Measurements from ENCODE around the gene TENM4. TPM values are rescaled to one million over a fixed set of nuclear protein-coding genes. Genes with fewer than 3 reads are reported as not detected.

TENM4 gene
- polyA plus RNA-seq, 1 donor from 2014 or later: 16.8 TPM

- H4K20me1 ChIP-seq (ENCODE audit: insufficient read depth): no peaks in the 10 kb centered on the region
- no peaks in the 10 kb centered on the region for H3F3A ChIP-seq (ENCODE audit: insufficient read depth, low read length, poor library complexity, severe bottlenecking)
- no peak overlapping the region for H3K9ac ChIP-seq (ENCODE audit: low read length)
- no peak overlapping the region for H3K4me3 ChIP-seq (ENCODE audit: low read length)
- H3K36me3 ChIP-seq (ENCODE audit: insufficient read depth, low read length): no peaks in the 10 kb centered on the region
- H3K27me3 ChIP-seq (ENCODE audit: insufficient read depth, low read depth, low read length): no peaks in the 10 kb centered on the region
- H3K4me2 ChIP-seq (ENCODE audit: low read length): no peak overlapping the region
- no peaks in the 10 kb centered on the region for H3K9me2 ChIP-seq (ENCODE audit: insufficient read depth, low read length)
- H3K79me2 ChIP-seq (replicated peaks; ENCODE audit: insufficient read depth, low read length): no peaks in the 10 kb centered on the region
- H3K9me3 ChIP-seq (ENCODE audit: low read length): no peaks in the 10 kb centered on the region
- no peak for TF ChIP-seq POLR2AphosphoS5 (IDR thresholded peaks at IDR 0.05)
- TF ChIP-seq CTCF (IDR thresholded peaks at IDR 0.05; ENCODE audit: poor library complexity, severe bottlenecking): no peak
- TF ChIP-seq REST (IDR thresholded peaks at IDR 0.05; ENCODE audit: borderline replicate concordance): no peak
- no peak for TF ChIP-seq RAD21 (conservative IDR thresholded peaks at IDR 0.05)
- no peak for TF ChIP-seq EP300 (conservative IDR thresholded peaks at IDR 0.05; ENCODE audit: poor library complexity, severe bottlenecking)
- no peak for TF ChIP-seq MXI1 (conservative IDR thresholded peaks at IDR 0.05; ENCODE audit: poor library complexity, severe bottlenecking)
- no peak for TF ChIP-seq SMC3 (conservative IDR thresholded peaks at IDR 0.05; ENCODE audit: poor library complexity)
- no peak for TF ChIP-seq TAF1 (IDR thresholded peaks at IDR 0.05; ENCODE audit: low read depth)
- no peak for TF ChIP-seq EZH2 (IDR thresholded peaks at IDR 0.05; ENCODE audit: borderline replicate concordance, insufficient read depth, low read length, poor library complexity, severe bottlenecking)
- H2AFZ ChIP-seq (ENCODE audit: low read depth, low read length): no peak overlapping the region
- H3K27ac ChIP-seq (ENCODE audit: low read length): no peak overlapping the region
Measured at GRCh38 chr11:79471071-79471844, 30.4 kb upstream of the TENM4 start.

- Histone ChIP-seq H2AFZ (ENCODE audit: low read depth, low read length) (no peak overlapping the region), H3F3A (ENCODE audit: insufficient read depth, low read length, poor library complexity, severe bottlenecking) (no peaks in the 10 kb centered on the region), H3K79me2 (replicated peaks; ENCODE audit: insufficient read depth, low read length) (no peaks in the 10 kb centered on the region), H3K36me3 (ENCODE audit: insufficient read depth, low read length) (no peaks in the 10 kb centered on the region), H3K9me2 (ENCODE audit: insufficient read depth, low read length) (no peaks in the 10 kb centered on the region), H3K27me3 (ENCODE audit: insufficient read depth, low read depth, low read length) (no peaks in the 10 kb centered on the region), H4K20me1 (ENCODE audit: insufficient read depth) (no peaks in the 10 kb centered on the region), H3K9me3 (ENCODE audit: low read length) (no peaks in the 10 kb centered on the region), H3K4me3 (ENCODE audit: low read length) (no peak overlapping the region), H3K4me2 (ENCODE audit: low read length) (no peak overlapping the region), H3K27ac (ENCODE audit: low read length) (no peak overlapping the region), H3K9ac (ENCODE audit: low read length) (no peak overlapping the region)
- no peak for TF ChIP-seq SMC3 (conservative IDR thresholded peaks at IDR 0.05; ENCODE audit: poor library complexity)
- no peak for TF ChIP-seq MXI1 (conservative IDR thresholded peaks at IDR 0.05; ENCODE audit: poor library complexity, severe bottlenecking)
- no peak for TF ChIP-seq EP300 (conservative IDR thresholded peaks at IDR 0.05; ENCODE audit: poor library complexity, severe bottlenecking)
- no peak for TF ChIP-seq RAD21 (conservative IDR thresholded peaks at IDR 0.05)
- TF ChIP-seq EZH2 (IDR thresholded peaks at IDR 0.05; ENCODE audit: borderline replicate concordance, insufficient read depth, low read length, poor library complexity, severe bottlenecking): no peak
- TF ChIP-seq POLR2AphosphoS5 (IDR thresholded peaks at IDR 0.05): no peak
- TF ChIP-seq CTCF (IDR thresholded peaks at IDR 0.05; ENCODE audit: poor library complexity, severe bottlenecking): no peak
- TF ChIP-seq REST (IDR thresholded peaks at IDR 0.05; ENCODE audit: borderline replicate concordance): no peak
- no peak for TF ChIP-seq TAF1 (IDR thresholded peaks at IDR 0.05; ENCODE audit: low read depth)
Measured at GRCh38 chr11:79470161-79470560, 29.3 kb upstream of the TENM4 start.
